Keratinocyte (primary cell): ENCODE data around the gene GJD3. TPM values are rescaled to one million over a fixed set of nuclear protein-coding genes. Genes with fewer than 3 reads are reported as not detected.

Source experiments
- DNase-seq: peaks from one replicate; pipeline ENCODE4 v3.0.0-alpha.2; 2011; ENCODE audit warnings: low read depth, missing footprints, low spot score
- FAIRE-seq: peaks from 2 replicates; lab custom pipeline; 2011; peaks lifted over from hg19 to GRCh38; lab: Jason Lieb, UNC
- H2AFZ ChIP-seq: 2 replicates; pipeline ENCODE4 v1.6.0; 2012; ENCODE audit warnings: low read length, control low read depth, inconsistent platforms; ENCODE audit not compliant: control insufficient read depth
- H3K27ac ChIP-seq: 2 replicates; pipeline ENCODE4 v1.5.1; 2011; ENCODE audit warnings: low read length; ENCODE audit not compliant: control insufficient read depth, insufficient read depth
- H3K27me3 ChIP-seq: 3 replicates; pipeline ENCODE4 v1.6.0; 2011; ENCODE audit warnings: low read length; ENCODE audit not compliant: control insufficient read depth, insufficient read depth; ENCODE audit errors: extremely low read depth
- H3K36me3 ChIP-seq, 2 experiments: 2 replicates in 1 of 2; 3 replicates in 1 of 2; pipeline ENCODE4 v1.5.1; 2011; ENCODE audit warnings: low read length in 2 of 2, mild to moderate bottlenecking in 1 of 2; ENCODE audit not compliant: control insufficient read depth in 2 of 2, insufficient read depth in 2 of 2; ENCODE audit errors: extremely low read depth in 1 of 2
- H3K4me1 ChIP-seq: 3 replicates; pipeline ENCODE4 v1.5.1; 2011; ENCODE audit warnings: low read length; ENCODE audit not compliant: control insufficient read depth, insufficient read depth; ENCODE audit errors: extremely low read depth
- H3K4me2 ChIP-seq: 3 replicates; pipeline ENCODE4 v1.6.0; 2011; ENCODE audit warnings: low read depth, low read length; ENCODE audit not compliant: control insufficient read depth, insufficient read depth; ENCODE audit errors: extremely low read depth
- H3K4me3 ChIP-seq, 3 experiments: fragments of 200-600 bp in 1 of 3; sonication (generic) in 1 of 3; 2 replicates in 2 of 3; 3 replicates in 1 of 3; pipeline ENCODE4 v1.5.1; 2011 to 2016; ENCODE audit warnings: low read length in 3 of 3, mild to moderate bottlenecking in 3 of 3, control low read depth in 2 of 3, inconsistent platforms in 1 of 3, low read depth in 1 of 3, mixed read lengths in 1 of 3, mixed run types in 1 of 3, moderate library complexity in 1 of 3; ENCODE audit not compliant: control insufficient read depth in 2 of 3, insufficient read depth in 2 of 3; ENCODE audit errors: extremely low read depth in 1 of 3
- H3K79me2 ChIP-seq: 2 replicates; pipeline ENCODE4 v1.6.0; 2012; ENCODE audit warnings: low read length; ENCODE audit not compliant: control insufficient read depth, insufficient read depth
- H3K9ac ChIP-seq: 3 replicates; pipeline ENCODE4 v1.6.0; 2011; ENCODE audit warnings: low read length; ENCODE audit not compliant: control insufficient read depth, insufficient read depth; ENCODE audit errors: extremely low read depth
- H3K9me1 ChIP-seq: 3 replicates; pipeline ENCODE4 v1.6.0; 2011; ENCODE audit warnings: low read length; ENCODE audit not compliant: control insufficient read depth, insufficient read depth; ENCODE audit errors: extremely low read depth
- H3K9me3 ChIP-seq: 2 replicates; pipeline ENCODE4 v1.5.1; 2012; ENCODE audit warnings: low read depth, low read length; ENCODE audit not compliant: control insufficient read depth
- H4K20me1 ChIP-seq: 3 replicates; pipeline ENCODE4 v1.6.0; 2011; ENCODE audit warnings: low read length; ENCODE audit not compliant: control insufficient read depth, insufficient read depth; ENCODE audit errors: extremely low read depth
- EZH2 ChIP-seq: IDR thresholded peaks from one replicate; pipeline ENCODE4 v1.6.1; 2012; ENCODE audit warnings: inconsistent platforms, mild to moderate bottlenecking, low read length, moderate library complexity
- dilution Hi-C: fragments of 300-500 bp; cut with MboI; formaldehyde crosslinking; loops from one replicate; pipeline ENCODE4 v1.7.0; 2020; ENCODE audit warnings: low sequenced_read_pairs; ENCODE audit not compliant: extremely low pct_ligation_motif_present
- polyA plus RNA-seq, 5 experiments: library from polyadenylated mRNA; depleted of rRNA in 3 of 5; stranded (reverse) in 3 of 5; stranded (forward) in 1 of 5; unstranded in 1 of 5; fragments of >200 nt; gene quantifications; 1 replicate in 1 of 5; 2 replicates in 3 of 5; 3 replicates in 1 of 5; pipeline versions ENCODE4 v1.2.1 to v1.2.3, GENCODE V29; 2011 to 2012; ENCODE audit warnings: missing spikeins in 2 of 5, low read depth in 1 of 5, low replicate concordance in 1 of 5
- TF ChIP-seq, protein P1 (sequence below), 3 experiments: IDR thresholded peaks in 1 of 3; conservative IDR thresholded peaks in 1 of 3; optimal IDR thresholded peaks in 1 of 3; 2 replicates in 2 of 3; 3 replicates in 1 of 3; pipeline versions ENCODE3 to v1.5.1; 2011; ENCODE audit warnings: low read length in 3 of 3, mild to moderate bottlenecking in 3 of 3, moderate library complexity in 2 of 3, control low read depth in 1 of 3, inconsistent platforms in 1 of 3; ENCODE audit not compliant: insufficient read depth in 2 of 3; ENCODE audit errors: extremely low read depth in 1 of 3

GJD3 gene
- polyA plus RNA-seq, 1 donor (not counting 4 experiments of a cell fraction or from before 2014, with no cell fraction given): not detected

GRCh38 chr17:40343219-40344119 lies 21.1 kb downstream of the GJD3 start:
- Histone ChIP-seq H3K9ac (no peak overlapping the region), H3K9me3 (no peaks in the 10 kb centered on the region), H3K4me1 (peaks cover 67% of the 10 kb centered on the region), H3K27me3 (no peaks in the 10 kb centered on the region), H3K36me3 (no peaks in the 10 kb centered on the region), H3K4me2 (peak overlapping the region; percentile 75), H3K9me1 (no peaks in the 10 kb centered on the region), H3K4me3 (no peak overlapping the region), H3K27ac (no peak overlapping the region), H3K79me2 (peaks cover 30% of the 10 kb centered on the region), H2AFZ (no peak overlapping the region), H4K20me1 (no peaks in the 10 kb centered on the region)
- TF ChIP-seq, protein P1, sequence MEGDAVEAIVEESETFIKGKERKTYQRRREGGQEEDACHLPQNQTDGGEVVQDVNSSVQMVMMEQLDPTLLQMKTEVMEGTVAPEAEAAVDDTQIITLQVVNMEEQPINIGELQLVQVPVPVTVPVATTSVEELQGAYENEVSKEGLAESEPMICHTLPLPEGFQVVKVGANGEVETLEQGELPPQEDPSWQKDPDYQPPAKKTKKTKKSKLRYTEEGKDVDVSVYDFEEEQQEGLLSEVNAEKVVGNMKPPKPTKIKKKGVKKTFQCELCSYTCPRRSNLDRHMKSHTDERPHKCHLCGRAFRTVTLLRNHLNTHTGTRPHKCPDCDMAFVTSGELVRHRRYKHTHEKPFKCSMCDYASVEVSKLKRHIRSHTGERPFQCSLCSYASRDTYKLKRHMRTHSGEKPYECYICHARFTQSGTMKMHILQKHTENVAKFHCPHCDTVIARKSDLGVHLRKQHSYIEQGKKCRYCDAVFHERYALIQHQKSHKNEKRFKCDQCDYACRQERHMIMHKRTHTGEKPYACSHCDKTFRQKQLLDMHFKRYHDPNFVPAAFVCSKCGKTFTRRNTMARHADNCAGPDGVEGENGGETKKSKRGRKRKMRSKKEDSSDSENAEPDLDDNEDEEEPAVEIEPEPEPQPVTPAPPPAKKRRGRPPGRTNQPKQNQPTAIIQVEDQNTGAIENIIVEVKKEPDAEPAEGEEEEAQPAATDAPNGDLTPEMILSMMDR (optimal IDR thresholded peaks at IDR 0.05 in 1 of 3, IDR thresholded peaks at IDR 0.05 in 1 of 3, conservative IDR thresholded peaks at IDR 0.05 in 1 of 3; ENCODE audit: extremely low read depth in 1 of 3, insufficient read depth in 2 of 3, low read length in 3 of 3): no peak
- TF ChIP-seq EZH2: no peak
- DNase-seq (no peak), FAIRE-seq (no peak)
- dilution Hi-C loops: no loop called here

DNA sequence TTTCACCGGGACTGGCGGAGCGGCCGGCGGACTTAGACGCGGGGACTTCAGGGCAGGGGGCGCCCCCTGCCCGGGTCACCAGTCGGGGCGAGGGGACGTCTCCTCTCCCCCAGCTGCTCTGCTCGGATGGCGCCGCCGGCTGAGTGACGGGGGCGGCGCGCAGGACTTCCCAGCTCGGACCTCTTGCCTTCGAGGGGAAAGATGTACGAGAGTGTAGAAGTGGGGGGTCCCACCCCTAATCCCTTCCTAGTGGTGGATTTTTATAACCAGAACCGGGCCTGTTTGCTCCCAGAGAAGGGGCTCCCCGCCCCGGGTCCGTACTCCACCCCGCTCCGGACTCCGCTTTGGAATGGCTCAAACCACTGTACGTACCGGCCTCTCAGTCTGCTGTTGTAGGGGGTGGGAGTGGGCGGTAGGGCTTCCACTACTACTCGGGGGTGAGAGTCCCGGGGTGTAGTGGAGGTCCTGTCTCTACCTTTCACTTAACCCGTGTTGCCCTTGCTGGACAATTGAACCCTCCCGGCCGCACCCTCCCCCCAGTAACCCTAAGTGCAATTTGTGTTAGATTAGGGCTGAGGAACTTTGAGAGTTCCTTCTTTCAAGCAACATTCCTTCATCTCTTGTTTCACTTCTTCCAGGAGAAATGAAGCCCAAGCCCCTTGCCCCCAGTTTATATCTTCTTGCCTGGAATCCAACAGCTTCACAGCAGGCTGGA lies 21.9 kb downstream of the GJD3 start:
- DNase-seq (no peak), FAIRE-seq (no peak)
- no peaks in the 10 kb centered on the region for H3K9me1 ChIP-seq
- no peak for TF ChIP-seq EZH2
- TF ChIP-seq, protein P1 (optimal IDR thresholded peaks at IDR 0.05 in 1 of 3, IDR thresholded peaks at IDR 0.05 in 1 of 3, conservative IDR thresholded peaks at IDR 0.05 in 1 of 3; ENCODE audit: extremely low read depth in 1 of 3, insufficient read depth in 2 of 3, low read length in 3 of 3): no peak
- peaks cover 30% of the 10 kb centered on the region for H3K79me2 ChIP-seq
- no peak overlapping the region for H2AFZ ChIP-seq
- H3K4me1 ChIP-seq: peaks cover 66% of the 10 kb centered on the region
- H3K9ac ChIP-seq: peak overlapping the region; percentile 59
- peak overlapping the region; percentile 75 for H3K4me2 ChIP-seq
- no peaks in the 10 kb centered on the region for H3K27me3 ChIP-seq
- peak overlapping the region; percentile 40 to 70 (median 63) for H3K4me3 ChIP-seq
- peaks cover 3% of the 10 kb centered on the region for H4K20me1 ChIP-seq
- dilution Hi-C loops: no loop called here
- H3K36me3 ChIP-seq: peaks cover 0 to 2% of the 10 kb centered on the region in 2 experiments
- H3K9me3 ChIP-seq: no peaks in the 10 kb centered on the region
- H3K27ac ChIP-seq: no peak overlapping the region
